ENCODE data around the gene MESD. TPM values are rescaled to one million over a fixed set of nuclear protein-coding genes. Genes with fewer than 3 reads are reported as not detected.
A peak's percentile ranks its signal among the peaks of the same experiment; 100 is the strongest.
"Not testable (repeated sequence)": the region's sequence is repeated elsewhere in the genome, so short reads cannot be mapped to it uniquely, and the experiment has no call there.

Gene MESD
- total RNA-seq, 2 experiments from 2014 or later, result 27.0 to 27.4 TPM

DNA sequence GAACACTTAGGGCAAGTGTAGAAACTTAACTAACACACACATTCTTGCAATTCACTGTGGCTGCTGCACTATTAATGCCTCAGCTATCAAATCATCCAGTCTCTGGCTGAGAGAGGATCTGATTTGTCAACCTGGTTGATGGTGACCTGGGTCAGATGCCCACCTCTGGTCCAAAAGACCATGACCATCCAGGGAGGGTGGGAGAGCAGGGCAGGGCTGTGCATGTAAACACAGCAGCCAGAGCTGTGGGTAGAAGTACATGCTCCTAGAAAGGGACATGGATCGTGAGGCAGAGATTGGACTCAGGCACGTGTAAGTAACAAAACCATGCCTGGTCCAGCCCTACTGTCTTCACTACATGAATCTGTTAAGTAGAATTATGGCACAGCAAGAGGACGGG, 17.3 kb downstream of the MESD start:
- ATAC-seq, result no peak
- no peak for DNase-seq
- Mint-ChIP-seq H3K4me3 (no peak overlapping the region), H3K9me3 (ENCODE audit: insufficient read depth) (no peaks in the 10 kb centered on the region), H3K27ac (no peak overlapping the region), H3K27me3 (ENCODE audit: low read depth) (no peaks in the 10 kb centered on the region), H3K36me3 (ENCODE audit: low read depth) (peaks cover 28% of the 10 kb centered on the region), H3K4me1 (ENCODE audit: low read depth) (peaks cover 24% of the 10 kb centered on the region)
- ChIA-PET CTCF (interaction anchor here (0.6 to 4.8 kb wide), 4 partner anchors 13 to 405 kb away, joined by 3 to 34 read pairs (median 6); partner anchors contain the start of gene CEMIP), POLR2A (no interaction called here)

DNA sequence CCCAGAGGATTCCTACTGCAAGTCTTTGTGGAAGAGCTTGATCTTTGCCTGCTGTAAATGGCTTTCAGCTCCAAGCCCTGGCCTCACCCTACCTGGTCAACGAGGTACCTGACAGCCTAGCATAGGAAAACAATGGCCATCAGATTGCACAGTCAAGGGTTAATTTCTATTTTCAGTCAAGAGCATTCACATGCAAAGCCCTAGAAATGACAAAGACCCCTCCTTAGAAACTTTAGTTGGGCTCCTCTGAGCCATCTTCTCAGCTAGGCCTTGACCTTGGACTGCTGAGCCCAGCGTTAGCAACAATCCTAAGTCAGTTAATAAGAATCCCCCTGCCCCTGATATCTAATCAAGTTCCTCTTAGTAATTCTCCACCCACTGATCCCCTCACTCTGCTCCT, 18.5 kb downstream of the MESD start:
- H3K4me1 Mint-ChIP-seq (ENCODE audit: low read depth), result peaks cover 13% of the 10 kb centered on the region
- no peak for ATAC-seq
- no peaks in the 10 kb centered on the region for H3K27me3 Mint-ChIP-seq (ENCODE audit: low read depth)
- peaks cover 23% of the 10 kb centered on the region for H3K36me3 Mint-ChIP-seq (ENCODE audit: low read depth)
- no peak overlapping the region for H3K4me3 Mint-ChIP-seq
- no peak for DNase-seq
- ChIA-PET POLR2A (no interaction called here), CTCF (interaction anchor here (0.6 to 5.0 kb wide), 13 partner anchors 12 to 516 kb away, joined by 3 to 34 read pairs (median 7); partner anchors contain the start of gene CEMIP)
- H3K27ac Mint-ChIP-seq, result no peak overlapping the region
- no peaks in the 10 kb centered on the region for H3K9me3 Mint-ChIP-seq (ENCODE audit: insufficient read depth)

DNA sequence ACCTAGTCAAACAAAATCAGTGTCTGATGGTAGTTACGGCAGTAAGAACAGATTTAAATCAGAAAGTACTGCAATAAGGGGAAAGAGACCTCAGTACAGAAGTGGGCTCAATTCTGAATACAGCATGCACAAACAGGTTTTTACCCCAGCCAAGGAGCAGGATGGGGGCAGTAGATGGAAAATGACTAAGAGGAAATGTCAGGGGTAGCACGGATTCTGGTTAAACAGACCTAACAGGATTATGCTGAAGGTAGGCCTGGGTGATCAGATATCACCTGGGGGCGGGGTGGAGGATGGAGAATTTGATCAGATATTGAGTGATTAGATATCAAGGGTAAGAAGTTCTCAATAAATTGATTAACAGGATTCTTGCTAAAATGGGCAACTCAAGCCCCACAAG, 19.0 kb downstream of the MESD start:
- no peaks in the 10 kb centered on the region for H3K9me3 Mint-ChIP-seq (ENCODE audit: insufficient read depth)
- peaks cover 12% of the 10 kb centered on the region for H3K4me1 Mint-ChIP-seq (ENCODE audit: low read depth)
- ATAC-seq, result no peak
- H3K27ac Mint-ChIP-seq, result no peak overlapping the region
- no peaks in the 10 kb centered on the region for H3K27me3 Mint-ChIP-seq (ENCODE audit: low read depth)
- ChIA-PET POLR2A (no interaction called here), CTCF (interaction anchor here (0.9 to 5.0 kb wide), 29 partner anchors 9 to 515 kb away, joined by 3 to 34 read pairs (median 6); partner anchors contain the start of gene CEMIP)
- no peak for DNase-seq
- peaks cover 23% of the 10 kb centered on the region for H3K36me3 Mint-ChIP-seq (ENCODE audit: low read depth)
- H3K4me3 Mint-ChIP-seq, result no peak overlapping the region

DNA sequence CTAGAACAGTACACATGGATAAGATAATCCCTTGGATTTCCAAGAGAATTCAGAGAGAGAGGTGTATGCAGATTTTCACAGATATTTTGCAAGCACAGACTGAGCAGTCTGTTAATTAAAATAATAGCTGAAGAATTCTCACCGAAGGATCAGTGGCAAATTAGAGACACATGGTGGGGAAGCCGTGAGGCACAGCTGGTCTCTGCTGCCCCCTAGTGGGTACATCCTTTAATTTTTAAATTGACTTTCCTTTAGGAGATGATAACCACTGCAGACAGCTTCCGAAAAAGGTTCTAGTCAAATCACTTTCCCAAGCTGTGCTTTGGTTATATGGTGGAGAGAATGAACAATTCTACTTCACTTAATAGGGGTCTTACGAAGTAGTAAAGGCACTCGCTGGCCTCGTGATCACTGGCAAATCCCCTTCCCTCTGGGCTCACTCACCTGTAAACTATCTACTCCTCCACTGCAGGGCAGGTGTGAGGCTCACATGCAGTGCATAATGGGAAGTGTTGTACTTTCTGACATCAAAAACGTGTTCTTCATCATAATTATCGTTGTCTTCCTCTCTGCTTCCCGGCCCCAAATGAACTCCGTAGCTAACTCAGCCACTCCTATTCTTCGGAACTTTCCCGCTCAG, 19.5 kb downstream of the MESD start:
- POLR2A ChIA-PET, result no interaction called here
- Mint-ChIP-seq H3K27me3 (ENCODE audit: low read depth) (no peaks in the 10 kb centered on the region), H3K27ac (no peak overlapping the region), H3K4me3 (no peak overlapping the region), H3K4me1 (ENCODE audit: low read depth) (peaks cover 7% of the 10 kb centered on the region), H3K36me3 (ENCODE audit: low read depth) (peaks cover 26% of the 10 kb centered on the region), H3K9me3 (ENCODE audit: insufficient read depth) (no peaks in the 10 kb centered on the region)
- ATAC-seq, result no peak
- DNase-seq, result peak; percentile 73
- CTCF ChIA-PET, result interaction anchor here (0.9 to 5.0 kb wide), 34 partner anchors 10 to 520 kb away, joined by 3 to 34 read pairs (median 6); partner anchors contain the start of gene CEMIP

DNA sequence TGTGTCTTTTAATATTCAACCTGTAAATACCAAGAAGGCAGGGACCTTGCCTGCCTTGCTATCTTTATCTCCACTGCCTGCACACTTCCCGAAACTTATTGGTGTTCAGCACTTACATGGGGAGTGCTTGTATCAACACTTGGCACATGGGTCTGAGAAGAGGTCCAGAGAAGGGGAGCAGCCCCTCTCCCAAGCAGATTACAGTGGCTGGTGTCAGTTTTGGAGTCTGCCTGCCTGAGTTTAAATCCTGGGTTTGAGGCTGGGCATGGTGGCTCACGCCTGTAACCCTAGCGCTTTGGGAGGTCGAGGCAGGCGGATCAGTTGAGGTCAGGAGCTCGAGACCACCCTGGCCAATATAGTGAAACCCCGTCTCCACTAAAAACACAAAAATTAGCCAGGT, 20.3 kb downstream of the MESD start:
- Mint-ChIP-seq H3K9me3 (ENCODE audit: insufficient read depth) (no peaks in the 10 kb centered on the region), H3K36me3 (ENCODE audit: low read depth) (peaks cover 35% of the 10 kb centered on the region), H3K4me1 (ENCODE audit: low read depth) (peaks cover 2% of the 10 kb centered on the region), H3K27me3 (ENCODE audit: low read depth) (no peaks in the 10 kb centered on the region), H3K27ac (no peak overlapping the region), H3K4me3 (no peak overlapping the region)
- no peak for DNase-seq
- POLR2A ChIA-PET, result no interaction called here
- ATAC-seq, result no peak
- CTCF ChIA-PET, result interaction anchor here (1.0 to 5.0 kb wide), 33 partner anchors 10 to 520 kb away, joined by 3 to 34 read pairs (median 6); partner anchors contain the start of gene CEMIP

DNA sequence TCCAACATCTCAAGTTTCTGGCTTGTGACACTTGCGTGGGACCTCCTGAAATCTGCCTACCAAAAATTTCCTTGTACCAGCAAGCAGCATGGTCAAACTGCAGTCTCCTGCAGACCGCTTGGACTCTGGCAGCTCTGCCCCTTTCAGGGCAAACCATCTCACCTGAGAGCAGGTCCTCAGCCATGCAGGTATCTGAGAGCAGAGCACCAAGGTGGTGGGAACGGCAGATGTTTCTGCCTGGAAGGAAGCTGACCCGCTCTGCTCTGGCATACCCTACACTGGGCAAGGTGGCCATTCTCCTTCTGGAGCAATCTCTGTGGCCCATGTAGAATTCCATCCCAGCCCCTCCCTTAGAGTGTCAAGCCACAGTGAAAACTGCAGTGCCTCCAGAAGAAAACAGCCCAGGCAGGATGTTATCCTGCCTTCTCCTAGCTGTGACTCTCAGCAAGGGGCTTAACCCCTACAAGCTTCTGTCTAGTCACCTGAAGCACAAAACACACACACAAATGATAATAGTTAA, 21.6 kb downstream of the MESD start:
- ATAC-seq (no peak), DNase-seq (no peak)
- ChIA-PET POLR2A (no interaction called here), CTCF (interaction anchor here (0.7 to 5.0 kb wide), 9 partner anchors 9 to 512 kb away, joined by 3 to 34 read pairs (median 5); partner anchors contain the start of gene CEMIP)
- Mint-ChIP-seq H3K4me3 (no peak overlapping the region), H3K27ac (no peak overlapping the region), H3K36me3 (ENCODE audit: low read depth) (peaks cover 39% of the 10 kb centered on the region), H3K27me3 (ENCODE audit: low read depth) (no peaks in the 10 kb centered on the region), H3K4me1 (ENCODE audit: low read depth) (peaks cover under 1% of the 10 kb centered on the region), H3K9me3 (ENCODE audit: insufficient read depth) (no peaks in the 10 kb centered on the region)

DNA sequence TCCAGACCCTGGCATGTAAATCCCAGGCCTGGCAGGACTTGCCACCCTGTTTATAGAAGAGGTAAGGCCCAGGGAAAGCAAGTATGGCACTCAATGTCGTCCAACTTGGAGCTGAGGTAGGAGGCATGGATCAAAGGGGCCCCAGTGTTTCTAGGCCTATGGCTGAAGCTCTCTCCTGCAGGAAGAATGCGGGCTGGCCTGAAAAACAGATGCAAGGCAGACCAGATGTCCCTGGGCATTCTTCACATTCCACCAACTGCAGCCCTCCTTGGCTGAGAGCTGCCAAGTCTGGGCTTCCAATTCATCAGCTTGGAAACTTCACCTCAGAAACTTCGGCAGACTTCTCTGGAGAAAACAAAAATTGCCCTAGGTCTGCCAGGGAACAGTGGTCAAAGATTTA, 22.2 kb downstream of the MESD start:
- Mint-ChIP-seq H3K9me3 (ENCODE audit: insufficient read depth) (no peaks in the 10 kb centered on the region), H3K4me1 (ENCODE audit: low read depth) (peaks cover 6% of the 10 kb centered on the region), H3K27ac (no peak overlapping the region), H3K4me3 (no peak overlapping the region), H3K27me3 (ENCODE audit: low read depth) (no peaks in the 10 kb centered on the region), H3K36me3 (ENCODE audit: low read depth) (peaks cover 44% of the 10 kb centered on the region)
- no peak for ATAC-seq
- ChIA-PET CTCF (interaction anchor here (0.7 to 5.0 kb wide), 7 partner anchors 8 to 511 kb away, joined by 3 to 34 read pairs (median 9); partner anchors contain the start of gene CEMIP), POLR2A (no interaction called here)
- DNase-seq, result no peak

DNA sequence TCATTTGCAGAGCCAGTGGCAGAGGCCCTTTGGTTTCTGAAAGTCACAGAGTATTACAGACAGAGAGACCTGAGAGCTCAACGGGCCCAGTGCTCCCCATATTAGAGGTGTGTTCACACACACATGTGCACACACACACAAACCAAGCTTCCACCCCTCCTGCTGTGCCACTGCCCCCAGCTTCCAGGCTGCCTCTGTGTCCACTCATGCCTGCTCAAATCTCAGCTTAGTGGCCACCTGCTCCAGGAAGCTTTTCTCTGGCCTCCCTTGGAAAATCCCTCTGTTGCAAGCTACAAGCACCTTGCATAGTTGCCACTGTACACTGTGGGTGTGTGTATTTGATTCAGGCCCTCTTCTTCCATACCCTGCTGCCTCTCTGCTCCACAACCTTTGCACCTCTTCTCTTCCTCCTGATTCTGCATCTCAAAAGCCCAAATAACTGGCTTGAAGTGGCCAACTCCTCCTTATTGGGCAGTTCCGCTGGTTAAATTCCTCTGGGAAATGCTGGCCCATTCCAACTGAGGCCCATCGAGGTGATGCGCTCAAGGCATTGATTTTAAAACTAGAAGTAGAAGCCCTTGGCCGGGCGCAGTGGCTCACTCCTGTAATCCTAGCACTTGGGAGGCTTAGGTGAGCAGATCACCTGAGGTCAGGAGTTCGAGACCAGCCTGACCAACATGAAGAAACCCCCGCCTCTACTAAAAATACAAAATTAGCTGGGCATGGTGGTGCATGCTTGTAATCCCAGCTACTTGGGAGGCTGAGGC, 23.0 kb downstream of the MESD start:
- no peak for DNase-seq
- H3K27ac Mint-ChIP-seq, result no peak overlapping the region
- no peak for ATAC-seq
- H3K9me3 Mint-ChIP-seq (ENCODE audit: insufficient read depth), result no peaks in the 10 kb centered on the region
- no peak overlapping the region for H3K4me3 Mint-ChIP-seq
- CTCF ChIA-PET, result interaction anchor here (2.5 to 5.0 kb wide), 3 partner anchors 190 to 510 kb away, joined by 9 to 34 read pairs (median 12); no protein-coding TSS in a partner anchor
- peaks cover 10% of the 10 kb centered on the region for H3K4me1 Mint-ChIP-seq (ENCODE audit: low read depth)
- H3K36me3 Mint-ChIP-seq (ENCODE audit: low read depth), result peaks cover 47% of the 10 kb centered on the region
- no peaks in the 10 kb centered on the region for H3K27me3 Mint-ChIP-seq (ENCODE audit: low read depth)
- POLR2A ChIA-PET, result no interaction called here

DNA sequence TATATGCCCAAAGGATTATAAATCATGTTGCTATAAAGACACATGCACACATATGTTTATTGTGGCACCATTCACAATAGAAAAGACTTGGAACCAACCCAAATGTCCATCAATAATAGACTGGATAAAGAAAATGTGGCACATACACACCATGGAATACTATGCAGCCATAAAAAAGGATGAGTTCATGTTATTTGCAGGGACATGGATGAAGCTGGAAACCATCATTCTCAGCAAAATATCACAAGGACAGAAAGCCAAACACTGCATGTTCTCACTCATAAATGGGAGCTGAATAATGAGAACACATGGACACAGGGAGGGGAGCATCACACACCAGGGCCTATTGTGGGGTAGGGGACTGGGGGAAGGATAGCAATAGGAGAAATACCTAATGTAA, 24.2 kb downstream of the MESD start:
- H3K4me3 Mint-ChIP-seq; ATAC-seq; CTCF ChIA-PET; H3K27ac Mint-ChIP-seq; POLR2A ChIA-PET; DNase-seq; H3K9me3 Mint-ChIP-seq (ENCODE audit: insufficient read depth); H3K4me1 Mint-ChIP-seq (ENCODE audit: low read depth); H3K27me3 Mint-ChIP-seq (ENCODE audit: low read depth): not testable (repeated sequence)
- peaks cover 55% of the 10 kb centered on the region for H3K36me3 Mint-ChIP-seq (ENCODE audit: low read depth)

DNA sequence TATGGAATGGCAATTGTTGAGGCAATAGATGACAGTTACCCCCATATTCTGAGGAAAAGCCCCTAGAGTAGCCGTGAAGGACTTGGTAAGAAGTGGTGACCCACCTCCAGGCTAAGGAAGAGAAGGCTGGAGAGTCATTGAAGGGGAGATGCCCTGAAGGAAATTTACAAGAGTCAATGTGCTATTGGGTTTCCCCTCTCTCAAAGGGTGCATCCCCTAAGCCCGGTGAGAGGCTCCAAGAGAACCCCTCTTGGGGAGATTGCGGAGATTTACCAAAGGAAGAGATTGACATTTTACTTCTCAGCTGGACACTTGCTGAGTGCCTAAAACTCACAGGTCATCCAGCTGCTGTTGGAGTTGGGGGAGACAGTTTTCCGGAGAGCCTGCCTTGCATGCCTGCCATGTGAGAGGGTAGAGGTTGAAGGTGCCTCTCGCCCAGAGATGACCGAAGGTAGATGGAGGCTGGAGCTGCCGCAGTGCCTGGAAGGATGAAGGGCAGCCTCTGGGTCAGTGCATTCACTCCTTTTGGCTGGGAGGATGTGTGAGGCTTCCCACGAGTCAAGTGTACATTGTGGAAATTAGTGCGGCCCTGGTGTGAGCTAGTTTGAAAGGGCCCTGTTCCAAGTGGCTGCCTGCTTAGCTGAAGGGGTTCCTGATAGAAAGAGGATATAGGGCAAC, 30.7 kb downstream of the MESD start:
- POLR2A ChIA-PET, result no interaction called here

DNA sequence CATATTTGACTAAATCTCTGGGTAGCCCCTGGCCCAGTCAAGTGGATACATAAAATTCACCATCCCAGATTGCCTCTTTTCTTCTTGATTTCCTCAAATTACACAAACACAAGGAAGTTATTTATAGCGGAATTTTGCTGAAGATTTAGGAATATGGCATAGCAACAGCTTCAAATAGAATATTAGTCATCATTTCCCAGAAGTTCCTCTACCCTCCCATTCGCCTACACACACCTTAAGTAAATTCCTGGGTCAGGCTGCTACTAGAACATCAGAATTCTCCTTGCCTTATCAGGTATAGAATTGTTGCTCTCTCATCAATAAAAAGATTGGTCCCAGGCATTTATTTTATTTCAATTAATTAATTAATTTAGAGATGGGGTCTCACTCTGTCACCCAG, 31.6 kb downstream of the MESD start:
- ATAC-seq, result no peak
- H3K27ac Mint-ChIP-seq, result no peak overlapping the region
- H3K9me3 Mint-ChIP-seq (ENCODE audit: insufficient read depth), result no peaks in the 10 kb centered on the region
- H3K36me3 Mint-ChIP-seq (ENCODE audit: low read depth), result peaks cover 38% of the 10 kb centered on the region
- ChIA-PET POLR2A (no interaction called here), CTCF (interaction anchor here (0.7 to 5.5 kb wide), 2 partner anchors 12 to 308 kb away, joined by 4 to 34 read pairs; no protein-coding TSS in a partner anchor)
- peaks cover 15% of the 10 kb centered on the region for H3K4me1 Mint-ChIP-seq (ENCODE audit: low read depth)
- no peak for DNase-seq
- no peak overlapping the region for H3K4me3 Mint-ChIP-seq
- H3K27me3 Mint-ChIP-seq (ENCODE audit: low read depth), result no peaks in the 10 kb centered on the region

More for the DNA sequence above, 30.7 kb downstream of the MESD start:
- peaks cover 41% of the 10 kb centered on the region for H3K36me3 Mint-ChIP-seq (ENCODE audit: low read depth)
- peaks cover 16% of the 10 kb centered on the region for H3K4me1 Mint-ChIP-seq (ENCODE audit: low read depth)
- H3K4me3 Mint-ChIP-seq, result no peak overlapping the region
- no peaks in the 10 kb centered on the region for H3K27me3 Mint-ChIP-seq (ENCODE audit: low read depth)
- DNase-seq (no peak), ATAC-seq (no peak)
- H3K9me3 Mint-ChIP-seq (ENCODE audit: insufficient read depth), result no peaks in the 10 kb centered on the region
- H3K27ac Mint-ChIP-seq, result no peak overlapping the region
- CTCF ChIA-PET, result interaction anchor here (5.5 kb wide), 1 partner anchor 11 kb away, joined by 34 read pairs; no protein-coding TSS in a partner anchor
